ENCODE measurements around the gene NFE2L2. TPM values are rescaled to one million over a fixed set of nuclear protein-coding genes. Genes with fewer than 3 reads are reported as not detected.

Gene NFE2L2
- total and polyA plus RNA-seq, 2 donors (not counting 1 experiment from before 2014, with no cell fraction given), result 16.8 to 93.6 TPM

GRCh38 chr2:177232098-177232704, 32.3 kb downstream of the NFE2L2 start:
- Histone ChIP-seq H3K4me1 (ENCODE audit: control insufficient read depth in 2 of 2, insufficient read depth in 2 of 2, low read length in 2 of 2) (no peaks in the 10 kb centered on the region), H3K4me3 (ENCODE audit: control extremely low read depth in 1 of 5, extremely low read depth in 1 of 5, insufficient read depth in 1 of 5, low read depth in 2 of 5, low read length in 4 of 5) (no peak overlapping the region), H3K9ac (ENCODE audit: low read length) (no peak overlapping the region), H4K20me1 (ENCODE audit: control insufficient read depth, insufficient read depth, low read length, poor library complexity, severe bottlenecking) (peaks cover 38% of the 10 kb centered on the region), H3K9me3 (ENCODE audit: control extremely low read depth in 1 of 3, control insufficient read depth in 2 of 3, insufficient read depth in 1 of 3, low read length in 2 of 3) (no peaks in the 10 kb centered on the region), H2AFZ (ENCODE audit: insufficient read depth, low read depth, low read length, poor library complexity, severe bottlenecking) (no peak overlapping the region), H3K27me3 (replicated peaks in 1 of 4; ENCODE audit: control extremely low read depth in 1 of 4, control insufficient read depth in 3 of 4, insufficient read depth in 4 of 4, low read length in 3 of 4) (no peaks in the 10 kb centered on the region), H3K36me3 (replicated peaks in 1 of 2; ENCODE audit: control extremely low read depth in 1 of 2, control insufficient read depth in 1 of 2, extremely low read depth in 1 of 2, insufficient read depth in 2 of 2, low read length in 1 of 2) (peaks cover 9 to 52% of the 10 kb centered on the region in 2 experiments), H3K27ac (ENCODE audit: low read length in 2 of 2) (no peak overlapping the region), H3K4me2 (replicated peaks; ENCODE audit: low read depth, low read length, poor library complexity, severe bottlenecking) (no peak overlapping the region), H3K79me2 (ENCODE audit: control insufficient read depth, insufficient read depth, low read length) (peaks cover 33% of the 10 kb centered on the region)
- POLR2A ChIA-PET, result interaction anchor here (1.0 to 1.8 kb wide), 2 partner anchors 8 to 33 kb away, joined by 5 to 6 read pairs; partner anchors contain the start of gene NFE2L2
- H3K4me3 Mint-ChIP-seq, result no peak overlapping the region
- ATAC-seq (ENCODE audit: low read depth) (no peak), DNase-seq (no peak)
- no peaks in the 10 kb centered on the region for H3K9me3 Mint-ChIP-seq (ENCODE audit: insufficient read depth)
- peak overlapping the region; percentile 47 for H3K27ac Mint-ChIP-seq
- no peak for TF ChIP-seq CTCF (IDR thresholded peaks at IDR 0.05)
- TF ChIP-seq EZH2 (IDR thresholded peaks at IDR 0.05; ENCODE audit: borderline replicate concordance, insufficient read depth, low read depth, low read length, poor library complexity, severe bottlenecking), result no peak
- CTCF ChIA-PET, result interaction anchor here (1.1 to 4.2 kb wide), 4 partner anchors 12 to 68 kb away, joined by 4 to 22 read pairs (median 8); partner anchors contain the start of gene NFE2L2
- intact Hi-C loops (cut with micrococcal nuclease), result no loop called here
- no peaks in the 10 kb centered on the region for H3K27me3 Mint-ChIP-seq
- 100% methylated on average over 1 of the region's 8 CpGs for WGBS (ENCODE audit: insufficient coverage)
- peaks cover 16% of the 10 kb centered on the region for H3K4me1 Mint-ChIP-seq

GRCh38 chr2:177231270-177231669, 33.3 kb downstream of the NFE2L2 start:
- intact Hi-C loops (cut with micrococcal nuclease), result no loop called here
- POLR2A ChIA-PET, result interaction anchor here (1.0 to 1.8 kb wide), 2 partner anchors 9 to 34 kb away, joined by 5 to 6 read pairs; partner anchors contain the start of gene NFE2L2
- peaks cover 24% of the 10 kb centered on the region for H3K79me2 ChIP-seq (ENCODE audit: control insufficient read depth, insufficient read depth, low read length)

More at GRCh38 chr2:177231270-177231669, 33.3 kb downstream of the NFE2L2 start:
- CTCF ChIA-PET, result interaction anchor here (0.9 to 4.2 kb wide), 3 partner anchors 9 to 67 kb away, joined by 3 to 22 read pairs (median 8); partner anchors contain the start of gene NFE2L2
- Mint-ChIP-seq H3K4me3 (no peak overlapping the region), H3K9me3 (ENCODE audit: insufficient read depth) (no peaks in the 10 kb centered on the region), H3K27me3 (no peaks in the 10 kb centered on the region), H3K4me1 (peaks cover 19% of the 10 kb centered on the region), H3K27ac (peak overlapping the region; percentile 34)
- no peaks in the 10 kb centered on the region for H3K9me3 ChIP-seq (ENCODE audit: control extremely low read depth in 1 of 3, control insufficient read depth in 2 of 3, insufficient read depth in 1 of 3, low read length in 2 of 3)
- DNase-seq (no peak), ATAC-seq (ENCODE audit: low read depth) (no peak)
- H3K36me3 ChIP-seq (replicated peaks in 1 of 2; ENCODE audit: control extremely low read depth in 1 of 2, control insufficient read depth in 1 of 2, extremely low read depth in 1 of 2, insufficient read depth in 2 of 2, low read length in 1 of 2), result peaks cover 9 to 52% of the 10 kb centered on the region in 2 experiments
- no peak overlapping the region for H3K4me3 ChIP-seq (ENCODE audit: control extremely low read depth in 1 of 5, extremely low read depth in 1 of 5, insufficient read depth in 1 of 5, low read depth in 2 of 5, low read length in 4 of 5)
- H3K27me3 ChIP-seq (replicated peaks in 1 of 4; ENCODE audit: control extremely low read depth in 1 of 4, control insufficient read depth in 3 of 4, insufficient read depth in 4 of 4, low read length in 3 of 4), result no peaks in the 10 kb centered on the region
- TF ChIP-seq CTCF (IDR thresholded peaks at IDR 0.05) (no peak), EZH2 (IDR thresholded peaks at IDR 0.05; ENCODE audit: borderline replicate concordance, insufficient read depth, low read depth, low read length, poor library complexity, severe bottlenecking) (no peak)
- no peak overlapping the region for H3K4me2 ChIP-seq (replicated peaks; ENCODE audit: low read depth, low read length, poor library complexity, severe bottlenecking)
- no peak overlapping the region for H2AFZ ChIP-seq (ENCODE audit: insufficient read depth, low read depth, low read length, poor library complexity, severe bottlenecking)
- no peak overlapping the region for H3K9ac ChIP-seq (ENCODE audit: low read length)
- no peak overlapping the region for H3K27ac ChIP-seq (ENCODE audit: low read length in 2 of 2)
- H4K20me1 ChIP-seq (ENCODE audit: control insufficient read depth, insufficient read depth, low read length, poor library complexity, severe bottlenecking), result peaks cover 30% of the 10 kb centered on the region
- no peaks in the 10 kb centered on the region for H3K4me1 ChIP-seq (ENCODE audit: control insufficient read depth in 2 of 2, insufficient read depth in 2 of 2, low read length in 2 of 2)
- 100% methylated on average over 2 of the region's 3 CpGs for WGBS (ENCODE audit: insufficient coverage)
